IMR-90 (cell line): ENCODE measurements around the gene PTPRG.

Experiments used
- POLR2A ChIP-seq: IDR thresholded peaks from 2 replicates; pipeline ENCODE4 v1.6.1; 2012; ENCODE audit warnings: mild to moderate bottlenecking, low read depth, low read length
- RAD21 ChIP-seq: IDR thresholded peaks from 2 replicates; pipeline ENCODE4 v1.6.1; 2012; ENCODE audit warnings: low read length, improper control_type of control experiment
- TF ChIP-seq, protein P1 (sequence below): conservative IDR thresholded peaks from 2 replicates; pipeline ENCODE4 v1.5.1; 2012; ENCODE audit warnings: mild to moderate bottlenecking, low read depth, low read length, improper control_type of control experiment

DNA sequence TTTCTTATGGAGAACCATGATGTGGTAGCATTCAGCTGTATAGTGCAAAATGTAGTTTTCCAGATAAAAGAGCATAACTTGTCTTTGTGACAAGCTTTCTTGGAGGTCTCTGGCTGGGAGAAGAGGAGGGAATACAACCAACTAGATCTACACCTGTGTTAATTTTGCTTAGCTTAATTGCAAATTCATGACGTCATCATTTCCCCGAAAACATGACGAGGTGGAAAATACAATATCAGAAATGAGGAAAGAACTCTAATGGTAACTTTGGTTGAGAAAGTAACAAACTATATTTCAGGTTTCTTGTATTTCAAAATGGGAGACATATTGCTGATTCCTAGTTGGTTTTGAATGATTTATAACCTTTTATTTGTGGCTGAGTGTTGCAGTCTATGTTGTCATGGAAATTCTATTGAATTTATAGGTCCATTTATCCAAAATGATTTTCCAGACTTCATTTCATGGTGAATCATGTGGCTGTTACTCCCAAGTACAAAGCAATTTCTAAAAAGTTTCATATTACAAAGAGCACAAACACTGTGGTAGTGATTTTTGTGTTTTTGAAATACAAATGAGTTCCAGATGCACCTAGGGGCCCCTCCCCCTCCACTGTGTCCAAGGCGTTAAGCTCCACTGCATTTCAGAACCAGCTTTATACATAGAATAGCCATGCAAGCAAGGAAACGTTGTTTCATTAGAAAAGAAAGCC lies 504.8 kb downstream of the PTPRG start:
- TF ChIP-seq, protein P1, sequence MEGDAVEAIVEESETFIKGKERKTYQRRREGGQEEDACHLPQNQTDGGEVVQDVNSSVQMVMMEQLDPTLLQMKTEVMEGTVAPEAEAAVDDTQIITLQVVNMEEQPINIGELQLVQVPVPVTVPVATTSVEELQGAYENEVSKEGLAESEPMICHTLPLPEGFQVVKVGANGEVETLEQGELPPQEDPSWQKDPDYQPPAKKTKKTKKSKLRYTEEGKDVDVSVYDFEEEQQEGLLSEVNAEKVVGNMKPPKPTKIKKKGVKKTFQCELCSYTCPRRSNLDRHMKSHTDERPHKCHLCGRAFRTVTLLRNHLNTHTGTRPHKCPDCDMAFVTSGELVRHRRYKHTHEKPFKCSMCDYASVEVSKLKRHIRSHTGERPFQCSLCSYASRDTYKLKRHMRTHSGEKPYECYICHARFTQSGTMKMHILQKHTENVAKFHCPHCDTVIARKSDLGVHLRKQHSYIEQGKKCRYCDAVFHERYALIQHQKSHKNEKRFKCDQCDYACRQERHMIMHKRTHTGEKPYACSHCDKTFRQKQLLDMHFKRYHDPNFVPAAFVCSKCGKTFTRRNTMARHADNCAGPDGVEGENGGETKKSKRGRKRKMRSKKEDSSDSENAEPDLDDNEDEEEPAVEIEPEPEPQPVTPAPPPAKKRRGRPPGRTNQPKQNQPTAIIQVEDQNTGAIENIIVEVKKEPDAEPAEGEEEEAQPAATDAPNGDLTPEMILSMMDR, result no peak
- TF ChIP-seq RAD21, result no peak
- TF ChIP-seq POLR2A, result no peak
